Measurements from ENCODE around the gene PRCD.
A peak's percentile ranks its signal among the peaks of the same experiment; 100 is the strongest.

The PRCD gene

DNA sequence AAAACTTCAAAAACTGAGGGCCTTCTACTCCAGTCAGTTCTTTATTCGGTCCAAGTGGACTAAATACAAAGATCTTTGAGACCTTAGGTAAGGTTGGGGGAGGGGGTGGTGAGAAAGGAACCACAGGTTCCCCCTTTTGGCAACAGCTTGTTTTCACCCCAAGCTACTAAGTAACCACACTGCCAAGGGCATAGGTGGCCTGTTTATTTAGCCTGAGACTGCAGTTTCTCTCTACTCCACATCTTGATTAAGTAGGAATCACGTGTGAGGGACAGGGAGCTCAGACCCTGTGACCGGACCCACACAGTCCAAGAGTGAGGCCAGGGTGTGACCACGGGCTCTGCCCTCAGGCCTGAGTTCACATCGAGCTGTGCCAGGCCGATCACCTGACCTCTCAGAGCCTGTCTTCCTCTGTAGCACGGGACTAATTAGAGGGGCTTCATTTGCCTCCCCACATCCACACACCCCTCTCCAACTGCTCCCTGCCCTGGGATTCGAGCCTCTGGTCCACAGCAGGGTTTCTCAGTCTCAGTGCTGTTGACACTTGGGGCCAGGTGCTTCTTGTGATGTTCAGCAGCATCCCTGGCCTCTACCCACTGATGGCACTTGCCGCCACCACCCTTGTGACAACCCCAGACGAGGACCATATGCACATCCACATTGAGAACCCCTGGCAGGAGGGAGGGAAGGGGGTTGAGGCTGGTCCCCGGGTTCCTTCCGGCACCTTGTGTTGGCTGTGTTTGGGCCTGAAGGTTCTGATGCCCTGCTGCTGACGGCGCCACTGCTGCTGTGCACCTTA lies 28.0 kb downstream of the PRCD start:
- H3K27me3 Mint-ChIP-seq, result no peaks in the 10 kb centered on the region
- DNase-seq, result no peak
- H3K4me1 Mint-ChIP-seq, result peaks cover 39 to 48% of the 10 kb centered on the region in 2 donors
- ATAC-seq (replicated peaks), result peak; percentile 67 to 82
- H3K36me3 Mint-ChIP-seq, result peaks cover 32 to 67% of the 10 kb centered on the region in 2 donors
- no peaks in the 10 kb centered on the region for H3K9me3 Mint-ChIP-seq
- no peak overlapping the region for H3K27ac Mint-ChIP-seq
- peak overlapping the region in 1 of 2 donors; percentile 44 for H3K4me3 Mint-ChIP-seq

DNA sequence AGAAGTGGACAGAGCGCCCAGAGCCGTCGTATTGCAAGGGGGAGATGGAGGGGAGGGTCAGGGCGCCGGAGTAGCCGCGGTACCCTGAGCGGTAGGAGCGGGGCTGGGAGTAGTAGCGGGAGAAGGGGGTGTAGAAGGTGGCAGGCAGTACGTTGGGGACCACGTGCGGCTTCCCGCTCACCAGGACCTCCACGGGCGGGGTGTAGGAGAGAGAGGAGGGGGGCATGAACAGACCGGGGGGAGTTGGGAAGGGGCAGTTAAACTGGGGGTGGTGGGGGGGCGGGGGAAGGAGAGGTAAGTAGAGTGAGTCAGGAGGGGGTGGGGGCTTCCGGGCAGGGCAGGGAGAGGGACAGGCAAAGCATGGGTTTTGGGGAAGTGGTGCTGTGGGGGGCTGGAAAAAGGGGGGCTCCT lies 29.0 kb downstream of the PRCD start:
- ATAC-seq (replicated peaks), result no peak
- no peaks in the 10 kb centered on the region for H3K27me3 Mint-ChIP-seq
- DNase-seq, result no peak
- peaks cover 30 to 65% of the 10 kb centered on the region in 2 donors for H3K36me3 Mint-ChIP-seq
- no peaks in the 10 kb centered on the region for H3K9me3 Mint-ChIP-seq
- H3K4me1 Mint-ChIP-seq, result peaks cover 35 to 45% of the 10 kb centered on the region in 2 donors
- H3K27ac Mint-ChIP-seq, result peak overlapping the region; percentile 11
- H3K4me3 Mint-ChIP-seq, result peak overlapping the region in 1 of 2 donors; percentile 15

GRCh38 chr17:76569607-76570279 lies 29.9 kb downstream of the PRCD start:
- H3K36me3 Mint-ChIP-seq, result peaks cover 30 to 66% of the 10 kb centered on the region in 2 donors
- H3K27me3 Mint-ChIP-seq, result no peaks in the 10 kb centered on the region
- H3K27ac Mint-ChIP-seq, result no peak overlapping the region
- H3K9me3 Mint-ChIP-seq, result no peaks in the 10 kb centered on the region
- H3K4me1 Mint-ChIP-seq, result peaks cover 35 to 45% of the 10 kb centered on the region in 2 donors
- H3K4me3 Mint-ChIP-seq, result no peak overlapping the region
- ATAC-seq (replicated peaks) (no peak), DNase-seq (no peak)

GRCh38 chr17:76570457-76570856 lies 30.6 kb downstream of the PRCD start:
- Mint-ChIP-seq H3K27me3 (no peaks in the 10 kb centered on the region), H3K9me3 (no peaks in the 10 kb centered on the region), H3K27ac (no peak overlapping the region), H3K36me3 (peaks cover 25 to 63% of the 10 kb centered on the region in 2 donors), H3K4me3 (no peak overlapping the region), H3K4me1 (peaks cover 33 to 38% of the 10 kb centered on the region in 2 donors)
- DNase-seq (no peak), ATAC-seq (replicated peaks) (no peak)

- H3K4me3 Mint-ChIP-seq, result no peak overlapping the region
- no peak overlapping the region for H3K27ac Mint-ChIP-seq
- H3K36me3 Mint-ChIP-seq, result peaks cover 20 to 58% of the 10 kb centered on the region in 2 donors
- no peaks in the 10 kb centered on the region for H3K9me3 Mint-ChIP-seq
- H3K4me1 Mint-ChIP-seq, result peaks cover 28 to 32% of the 10 kb centered on the region in 2 donors
- DNase-seq (no peak), ATAC-seq (replicated peaks) (no peak)
- no peaks in the 10 kb centered on the region for H3K27me3 Mint-ChIP-seq
These were observed 31.1 kb downstream of the PRCD start for GRCh38 chr17:76570877-76571471.

DNA sequence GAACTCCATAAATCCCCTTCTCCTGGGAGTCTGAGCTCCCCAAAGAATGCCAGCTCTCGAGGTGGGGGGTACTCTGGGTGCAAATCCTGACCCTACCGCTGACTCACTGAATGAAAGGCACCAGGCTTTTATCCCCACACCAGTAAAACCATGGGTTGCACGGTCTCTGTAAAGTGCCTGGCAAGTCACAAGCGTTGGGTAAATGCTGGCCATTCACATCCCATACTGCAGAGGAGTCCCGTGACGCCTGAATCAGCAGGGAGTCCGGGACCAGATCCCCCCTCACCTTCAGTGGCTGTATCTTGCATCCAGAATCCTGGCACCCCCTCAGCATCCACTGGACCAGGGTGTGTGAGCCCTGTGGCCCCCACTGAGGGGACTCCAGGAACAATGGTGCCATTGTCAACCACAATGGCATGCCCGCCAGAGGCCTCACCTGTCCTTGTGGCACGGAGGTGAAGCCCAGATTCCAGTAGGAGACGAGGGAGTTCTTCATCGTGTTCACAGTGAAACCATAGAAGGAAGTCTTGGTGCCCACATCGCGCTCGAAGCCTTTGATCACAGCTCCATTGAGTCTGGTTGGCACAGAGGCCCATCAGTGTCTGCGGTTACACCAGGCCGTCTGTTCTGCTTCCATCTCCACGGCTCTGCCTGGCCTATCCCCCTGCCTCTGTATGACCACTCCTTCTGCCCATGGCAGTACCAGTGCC lies 32.5 kb downstream of the PRCD start:
- Mint-ChIP-seq H3K27ac (no peak overlapping the region), H3K27me3 (no peaks in the 10 kb centered on the region), H3K4me3 (no peak overlapping the region), H3K36me3 (peaks cover 8 to 48% of the 10 kb centered on the region in 2 donors), H3K9me3 (no peaks in the 10 kb centered on the region), H3K4me1 (peaks cover 15 to 19% of the 10 kb centered on the region in 2 donors)
- DNase-seq (no peak), ATAC-seq (replicated peaks) (no peak)

DNA sequence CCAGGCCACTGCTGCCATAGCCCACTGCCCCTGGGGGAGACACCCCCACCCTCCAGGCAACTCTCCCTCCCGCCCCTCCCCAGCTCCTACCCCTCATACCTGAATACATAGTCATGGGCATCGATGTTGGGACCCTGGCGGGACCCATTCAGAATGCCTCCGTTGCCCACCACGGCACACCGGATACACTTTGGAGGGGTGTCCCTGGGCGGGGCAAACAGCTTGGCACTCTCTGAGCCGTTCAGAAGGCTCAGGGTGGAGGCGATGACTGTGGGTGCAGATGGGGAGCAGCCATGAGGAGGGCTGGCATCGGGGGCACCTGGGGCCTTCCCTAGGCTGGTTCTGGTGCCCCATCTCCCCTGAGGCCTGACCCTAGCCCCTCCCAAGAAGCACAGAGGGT lies 33.3 kb downstream of the PRCD start:
- Mint-ChIP-seq H3K27ac (no peak overlapping the region), H3K27me3 (no peaks in the 10 kb centered on the region), H3K4me3 (no peak overlapping the region), H3K4me1 (peaks cover 7 to 11% of the 10 kb centered on the region in 2 donors), H3K36me3 (peaks cover 4 to 42% of the 10 kb centered on the region in 2 donors), H3K9me3 (no peaks in the 10 kb centered on the region)
- DNase-seq (no peak), ATAC-seq (replicated peaks) (no peak)

GRCh38 chr17:76574166-76574565 lies 34.3 kb downstream of the PRCD start:
- Mint-ChIP-seq H3K9me3 (no peaks in the 10 kb centered on the region), H3K27me3 (no peaks in the 10 kb centered on the region), H3K27ac (no peak overlapping the region), H3K4me3 (no peak overlapping the region), H3K36me3 (peaks cover 0 to 35% of the 10 kb centered on the region in 2 donors), H3K4me1 (peaks cover 2 to 4% of the 10 kb centered on the region in 2 donors)
- ATAC-seq (replicated peaks), result no peak
- DNase-seq, result no peak

DNA sequence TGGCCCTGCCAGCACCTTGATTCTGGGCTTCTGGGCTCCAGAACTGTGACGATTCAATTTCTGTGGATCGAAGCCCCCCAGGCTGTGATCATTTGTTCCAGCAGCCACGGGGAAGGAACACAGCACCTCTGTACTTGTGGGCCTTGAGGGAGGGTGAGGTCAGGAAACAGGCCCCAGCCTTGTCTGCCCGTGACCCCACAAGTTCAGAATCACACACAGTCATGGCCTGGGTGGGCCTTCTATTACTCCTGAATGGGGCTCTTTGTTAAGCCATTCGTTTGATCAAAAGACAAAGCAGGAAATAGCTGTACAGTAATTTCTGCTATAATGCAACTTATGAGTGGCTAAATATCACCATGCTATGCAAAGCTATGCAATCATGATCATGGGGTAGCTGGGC lies 35.7 kb downstream of the PRCD start:
- DNase-seq (no peak), ATAC-seq (replicated peaks) (no peak)
- Mint-ChIP-seq H3K4me1 (peaks cover 10 to 17% of the 10 kb centered on the region in 2 donors), H3K27ac (no peak overlapping the region), H3K36me3 (peaks cover 0 to 24% of the 10 kb centered on the region in 2 donors), H3K9me3 (no peaks in the 10 kb centered on the region), H3K27me3 (no peaks in the 10 kb centered on the region), H3K4me3 (no peak overlapping the region)

GRCh38 chr17:76576189-76576588 lies 36.3 kb downstream of the PRCD start:
- Mint-ChIP-seq H3K9me3 (no peaks in the 10 kb centered on the region), H3K36me3 (peaks cover 0 to 18% of the 10 kb centered on the region in 2 donors), H3K27me3 (no peaks in the 10 kb centered on the region), H3K27ac (no peak overlapping the region), H3K4me3 (no peak overlapping the region), H3K4me1 (peaks cover 12 to 23% of the 10 kb centered on the region in 2 donors)
- ATAC-seq (replicated peaks) (no peak), DNase-seq (no peak)

GRCh38 chr17:76577876-76578275 lies 38.0 kb downstream of the PRCD start:
- Mint-ChIP-seq H3K4me1 (peaks cover 16 to 29% of the 10 kb centered on the region in 2 donors), H3K36me3 (peaks cover 0 to 9% of the 10 kb centered on the region in 2 donors), H3K9me3 (no peaks in the 10 kb centered on the region), H3K4me3 (no peak overlapping the region), H3K27me3 (no peaks in the 10 kb centered on the region), H3K27ac (no peak overlapping the region)
- DNase-seq (no peak), ATAC-seq (replicated peaks) (no peak)

- no peaks in the 10 kb centered on the region for H3K27me3 Mint-ChIP-seq
- ATAC-seq (replicated peaks), result no peak
- DNase-seq, result no peak
- H3K4me3 Mint-ChIP-seq, result no peak overlapping the region
- peaks cover 16 to 29% of the 10 kb centered on the region in 2 donors for H3K4me1 Mint-ChIP-seq
- peaks cover 0 to 9% of the 10 kb centered on the region in 2 donors for H3K36me3 Mint-ChIP-seq
- H3K27ac Mint-ChIP-seq, result no peak overlapping the region
- H3K9me3 Mint-ChIP-seq, result no peaks in the 10 kb centered on the region
These were observed 38.5 kb downstream of the PRCD start for GRCh38 chr17:76578376-76578775.

DNA sequence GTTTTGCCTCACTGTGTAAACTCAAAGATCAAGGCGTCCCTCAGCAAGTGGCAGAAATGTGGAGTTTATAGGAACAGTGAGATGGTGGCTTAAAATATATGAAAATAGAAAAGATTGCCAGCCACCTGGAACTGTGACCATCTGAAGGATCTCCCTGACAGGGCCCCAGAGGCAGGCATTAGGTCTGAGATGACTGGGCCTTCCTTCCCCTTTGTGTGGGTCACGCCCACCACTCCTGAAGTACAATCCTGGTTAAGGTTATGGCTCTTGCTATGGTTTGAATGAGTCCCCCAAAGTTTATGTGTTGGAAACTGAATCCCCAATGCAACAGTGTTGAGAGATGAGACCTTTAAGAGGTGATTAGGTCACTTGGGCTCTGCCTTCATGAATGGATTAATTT lies 39.4 kb downstream of the PRCD start:
- no peaks in the 10 kb centered on the region for H3K9me3 Mint-ChIP-seq
- ATAC-seq (replicated peaks) (peak; percentile 92 to 96), DNase-seq (peak; percentile 36)
- no peak overlapping the region for H3K4me3 Mint-ChIP-seq
- peaks cover 16 to 29% of the 10 kb centered on the region in 2 donors for H3K4me1 Mint-ChIP-seq
- H3K36me3 Mint-ChIP-seq, result peaks cover 0 to 4% of the 10 kb centered on the region in 2 donors
- no peak overlapping the region for H3K27ac Mint-ChIP-seq
- H3K27me3 Mint-ChIP-seq, result peaks cover 0 to 4% of the 10 kb centered on the region in 2 donors

DNA sequence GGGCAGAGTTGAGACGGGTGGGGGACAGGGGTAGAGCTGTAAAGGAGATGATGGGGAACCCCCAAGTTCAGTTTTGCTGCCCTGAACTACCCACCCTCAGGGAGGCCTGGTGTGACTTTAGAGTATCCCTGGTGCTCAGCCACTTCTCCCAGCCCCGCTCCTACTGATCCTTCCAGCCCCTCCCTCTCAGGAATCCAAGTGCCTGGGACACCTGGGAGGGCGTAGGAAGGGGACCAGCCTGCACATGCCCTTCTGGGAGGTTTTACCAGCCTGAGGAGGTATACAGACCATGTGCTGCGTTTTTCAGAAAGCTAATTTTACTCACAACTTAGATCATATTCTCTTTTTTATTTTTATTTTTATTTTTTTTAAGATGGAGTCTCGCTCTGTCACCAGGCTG lies 41.7 kb downstream of the PRCD start:
- Mint-ChIP-seq H3K27me3 (peaks cover 4 to 17% of the 10 kb centered on the region in 2 donors), H3K9me3 (no peaks in the 10 kb centered on the region), H3K36me3 (no peaks in the 10 kb centered on the region), H3K27ac (no peak overlapping the region), H3K4me1 (peaks cover 18 to 44% of the 10 kb centered on the region in 2 donors), H3K4me3 (no peak overlapping the region)
- ATAC-seq (replicated peaks), result no peak
- DNase-seq, result no peak
